ENCODE data around the gene SUCLG2.

The SUCLG2 gene

GRCh38 chr3:67601385-67601784, 53.0 kb downstream of the SUCLG2 start:
- TF ChIP-seq CTCF (IDR thresholded peaks at IDR 0.05; ENCODE audit: low read depth, low read length, missing control alignments): no peak
- no peak for DNase-seq (ENCODE audit: low read depth)
- in situ Hi-C loops (cut with HindIII; ENCODE audit: low sequenced_read_pairs): no loop called here
- H3K4me3 ChIP-seq (ENCODE audit: low read depth, low read length): no peak overlapping the region

- no peak for TF ChIP-seq CTCF (IDR thresholded peaks at IDR 0.05; ENCODE audit: low read depth, low read length, missing control alignments)
- no peak for DNase-seq (ENCODE audit: low read depth)
- H3K4me3 ChIP-seq (ENCODE audit: low read depth, low read length): no peak overlapping the region
- in situ Hi-C loops (cut with HindIII; ENCODE audit: low sequenced_read_pairs): no loop called here
These were observed 54.6 kb downstream of the SUCLG2 start for GRCh38 chr3:67599821-67600220.

- H3K4me3 ChIP-seq (ENCODE audit: low read depth, low read length): no peak overlapping the region
- in situ Hi-C loops (cut with HindIII; ENCODE audit: low sequenced_read_pairs): no loop called here
- no peak for TF ChIP-seq CTCF (IDR thresholded peaks at IDR 0.05; ENCODE audit: low read depth, low read length, missing control alignments)
- no peak for DNase-seq (ENCODE audit: low read depth)
These were observed 55.4 kb downstream of the SUCLG2 start for GRCh38 chr3:67598814-67599556.

- in situ Hi-C loops (cut with HindIII; ENCODE audit: low sequenced_read_pairs): no loop called here
- no peak for TF ChIP-seq CTCF (IDR thresholded peaks at IDR 0.05; ENCODE audit: low read depth, low read length, missing control alignments)
- no peak for DNase-seq (ENCODE audit: low read depth)
- no peak overlapping the region for H3K4me3 ChIP-seq (ENCODE audit: low read depth, low read length)
These were observed 59.0 kb downstream of the SUCLG2 start for GRCh38 chr3:67595424-67595823.

GRCh38 chr3:67593761-67594234, 60.6 kb downstream of the SUCLG2 start:
- no peak for TF ChIP-seq CTCF (IDR thresholded peaks at IDR 0.05; ENCODE audit: low read depth, low read length, missing control alignments)
- in situ Hi-C loops (cut with HindIII; ENCODE audit: low sequenced_read_pairs): no loop called here
- no peak for DNase-seq (ENCODE audit: low read depth)

GRCh38 chr3:67592057-67592456, 62.4 kb downstream of the SUCLG2 start:
- no peak for DNase-seq (ENCODE audit: low read depth)
- no peak overlapping the region for H3K4me3 ChIP-seq (ENCODE audit: low read depth, low read length)
- in situ Hi-C loops (cut with HindIII; ENCODE audit: low sequenced_read_pairs): no loop called here
- TF ChIP-seq CTCF (IDR thresholded peaks at IDR 0.05; ENCODE audit: low read depth, low read length, missing control alignments): no peak

More at GRCh38 chr3:67593761-67594234, 60.6 kb downstream of the SUCLG2 start:
- H3K4me3 ChIP-seq (ENCODE audit: low read depth, low read length): no peak overlapping the region
